Omental fat pad (tissue), 4 donors: ENCODE results near the gene SLC26A9. TPM values are rescaled to one million over a fixed set of nuclear protein-coding genes. Genes with fewer than 3 reads are reported as not detected.

Experiments used
- ATAC-seq: fragments of 150-250 bp; one replicate; pipeline ENCODE4 v1.9.1; 2016; ENCODE audit warnings: mild to moderate bottlenecking, moderate library complexity; ENCODE audit not compliant: low FRiP score
- DNase-seq: peaks from one replicate; pipeline ENCODE4 v3.0.0-alpha.2; 2019; ENCODE audit warnings: low spot score
- CTCF ChIP-seq, 3 donors: fragments of 450-650 bp; IDR thresholded peaks; one replicate each; pipeline ENCODE4 v1.5.1; 2016 to 2017; ENCODE audit warnings: antibody characterized with exemption in 3 of 3, mild to moderate bottlenecking in 3 of 3, moderate library complexity in 2 of 3
- total RNA-seq, 4 donors: library from RNA; depleted of rRNA; stranded (reverse); fragments of >200 nt; gene quantifications; one replicate each; pipeline ENCODE4 v1.1.0, GENCODE V29; 2016

Gene SLC26A9
- total RNA-seq, 4 donors from 2014 or later, result 0.24 to 0.37 TPM; not detected in 2

DNA sequence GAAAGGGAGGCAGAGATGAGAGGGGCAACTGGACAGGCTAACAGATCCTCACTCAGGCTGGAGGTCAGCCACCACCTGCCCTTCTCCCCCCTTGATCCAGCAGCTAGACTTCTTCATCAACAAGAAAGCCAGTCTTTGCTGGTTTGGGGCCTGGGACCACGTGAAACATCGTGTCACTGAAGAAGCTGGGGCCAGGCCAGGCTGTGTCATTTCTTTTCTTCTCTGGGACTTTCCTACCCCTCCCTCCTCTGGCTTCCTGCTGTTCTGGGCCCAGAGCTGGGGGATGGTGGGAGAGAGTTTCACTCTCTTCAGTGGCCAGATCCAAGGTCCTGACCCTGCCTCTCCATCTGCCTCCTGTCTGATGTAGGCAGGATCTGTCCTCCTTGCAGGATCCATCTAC lies 18.1 kb upstream of the SLC26A9 start:
- ATAC-seq (peak; percentile 3), DNase-seq (no peak)
- TF ChIP-seq CTCF (IDR thresholded peaks at IDR 0.05), result no peak

DNA sequence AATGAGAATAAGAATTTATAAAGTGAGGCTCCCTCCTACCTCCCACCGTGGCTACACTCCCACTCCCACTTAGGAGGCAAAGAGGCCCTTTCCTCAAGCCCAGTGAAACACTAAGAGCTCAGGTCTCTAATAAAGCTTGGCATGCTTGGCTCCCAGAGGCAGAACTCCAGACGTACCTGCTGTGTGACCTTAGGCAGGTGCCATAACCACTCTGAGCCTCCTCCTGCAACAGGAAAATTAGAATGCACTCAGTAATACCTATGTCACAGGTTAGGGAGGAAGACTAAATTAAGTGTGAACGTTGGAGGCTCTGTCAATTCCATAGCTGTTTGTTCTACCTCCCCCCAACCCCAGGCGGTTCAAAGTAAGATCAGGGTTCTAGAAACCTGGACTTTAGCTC lies 16.5 kb upstream of the SLC26A9 start:
- ATAC-seq (no peak), DNase-seq (no peak)
- TF ChIP-seq CTCF (IDR thresholded peaks at IDR 0.05), result no peak

- ATAC-seq (no peak), DNase-seq (no peak)
- no peak for TF ChIP-seq CTCF (IDR thresholded peaks at IDR 0.05)
Observed at GRCh38 chr1:205955499-205955898, 12.2 kb upstream of the SLC26A9 start.

DNA sequence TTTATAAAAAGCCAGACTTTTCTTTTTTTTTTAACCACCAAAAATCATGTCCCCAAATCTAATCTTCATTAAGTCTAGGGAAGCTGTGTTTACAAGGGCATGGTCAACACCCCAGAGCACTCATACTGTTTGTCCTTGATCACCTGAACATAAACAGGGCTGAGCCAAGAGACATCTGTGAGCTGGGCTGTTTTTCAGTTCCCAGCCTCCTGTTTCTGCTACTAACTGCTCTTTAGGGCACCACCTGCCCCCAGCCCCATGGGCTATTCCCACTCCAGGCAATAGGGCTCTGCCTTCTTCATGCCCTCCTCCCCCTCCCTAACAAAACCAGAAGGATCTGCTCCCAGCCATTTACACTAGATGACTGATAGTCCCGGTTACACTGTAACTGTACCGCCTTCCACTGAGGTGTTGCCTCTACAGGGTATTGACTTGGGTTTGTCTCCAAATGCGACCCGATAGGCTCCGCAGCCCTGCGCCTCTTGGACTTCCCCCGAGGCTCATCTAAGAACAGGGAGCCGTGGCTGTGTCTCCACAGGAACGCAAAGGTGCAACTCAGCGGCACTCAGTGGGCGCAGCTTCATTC lies 11.7 kb upstream of the SLC26A9 start:
- DNase-seq, result no peak
- ATAC-seq, result no peak

GRCh38 chr1:205951746-205952145 lies 8.5 kb upstream of the SLC26A9 start:
- no peak for DNase-seq
- TF ChIP-seq CTCF (IDR thresholded peaks at IDR 0.05), result no peak
- no peak for ATAC-seq

More for the DNA sequence above, 11.7 kb upstream of the SLC26A9 start:
- no peak for TF ChIP-seq CTCF (IDR thresholded peaks at IDR 0.05)

- ATAC-seq, result no peak
- DNase-seq, result no peak
- no peak for TF ChIP-seq CTCF (IDR thresholded peaks at IDR 0.05)
Observed at GRCh38 chr1:205950826-205951549, 7.7 kb upstream of the SLC26A9 start.

- no peak for ATAC-seq
- no peak for DNase-seq
- TF ChIP-seq CTCF (IDR thresholded peaks at IDR 0.05), result no peak
Observed at GRCh38 chr1:205950280-205950679, 7.0 kb upstream of the SLC26A9 start.
